Stomach (tissue), 4 donors: ENCODE measurements around the gene EIF4A2.
"Not testable (repeated sequence)": the region's sequence is repeated elsewhere in the genome, so short reads cannot be mapped to it uniquely, and the experiment has no call there.

Experiments used
- CTCF ChIP-seq, 7 experiments: fragments of 450-650 bp in 4 of 7; fragments of 200-600 bp in 3 of 7; sonication (generic) in 3 of 7; IDR thresholded peaks; one replicate each; pipeline ENCODE4 v1.5.1; 2016 to 2019; ENCODE audit warnings: antibody characterized with exemption in 7 of 7, control low read depth in 2 of 7, mild to moderate bottlenecking in 1 of 7
- POLR2A ChIP-seq, 4 donors: fragments of 450-650 bp; IDR thresholded peaks; one replicate each; pipeline ENCODE4 v1.6.1; 2016; ENCODE audit warnings: antibody characterized with exemption in 4 of 4, control low read depth in 2 of 4, mild to moderate bottlenecking in 1 of 4, moderate library complexity in 1 of 4

GRCh38 chr3:186803447-186803846, 20.1 kb downstream of the EIF4A2 start:
- TF ChIP-seq CTCF, POLR2A (IDR thresholded peaks at IDR 0.05): not testable (repeated sequence)
